HepG2 (cell line): ENCODE results near the gene PRM2. TPM values are rescaled to one million over a fixed set of nuclear protein-coding genes. Genes with fewer than 3 reads are reported as not detected.

Experiments
- FOXP1 ChIP-seq, 2 experiments: fragments of 450-650 bp in 1 of 2; IDR thresholded peaks; 2 replicates each; pipeline ENCODE4 v1.6.1; 2017 to 2018; ENCODE audit warnings: antibody characterized with exemption in 1 of 2
- GATAD2A ChIP-seq: IDR thresholded peaks from 2 replicates; pipeline ENCODE4 v1.6.1; 2016
- HNF4G ChIP-seq, 2 experiments: sonication (generic) in 1 of 2; formaldehyde crosslinking in 1 of 2; IDR thresholded peaks; 2 replicates each; pipeline versions ENCODE4 v1.4.0 to v1.6.1; 2011 to 2020; ENCODE audit warnings: borderline replicate concordance in 2 of 2, low read depth in 2 of 2, mild to moderate bottlenecking in 2 of 2, low read length in 1 of 2, missing genetic modification reagents in 1 of 2, moderate library complexity in 1 of 2
- ZBTB3 ChIP-seq: sonication (generic); formaldehyde crosslinking; IDR thresholded peaks from 2 replicates; pipeline ENCODE4 v1.4.0; 2020; ENCODE audit warnings: low read depth, mild to moderate bottlenecking, moderate library complexity, missing genetic modification reagents, borderline replicate concordance
- ZFX ChIP-seq: sonication (generic); formaldehyde crosslinking; IDR thresholded peaks from 2 replicates; pipeline ENCODE4 v1.4.0; 2020; ENCODE audit warnings: mild to moderate bottlenecking, low read depth, missing genetic modification reagents, moderate library complexity
- ZNF230 ChIP-seq: sonication (generic); formaldehyde crosslinking; IDR thresholded peaks from 2 replicates; pipeline ENCODE4 v1.4.0; 2020; ENCODE audit warnings: mild to moderate bottlenecking, missing genetic modification reagents
- ZNF367 ChIP-seq: sonication (generic); formaldehyde crosslinking; IDR thresholded peaks from 2 replicates; pipeline ENCODE4 v1.4.0; 2020; ENCODE audit warnings: missing genetic modification reagents, borderline replicate concordance
- ZNF512 ChIP-seq: sonication (generic); formaldehyde crosslinking; IDR thresholded peaks from 2 replicates; pipeline ENCODE4 v1.4.0; 2020; ENCODE audit warnings: mild to moderate bottlenecking, missing genetic modification reagents
- ZNF543 ChIP-seq: sonication (generic); formaldehyde crosslinking; IDR thresholded peaks from 2 replicates; pipeline ENCODE4 v1.4.0; 2020; ENCODE audit warnings: mild to moderate bottlenecking, missing genetic modification reagents
- ZNF549 ChIP-seq: sonication (generic); formaldehyde crosslinking; IDR thresholded peaks from 2 replicates; pipeline ENCODE4 v1.5.0; 2020; ENCODE audit warnings: missing genetic modification reagents
- ZNF557 ChIP-seq: sonication (generic); formaldehyde crosslinking; IDR thresholded peaks from 2 replicates; pipeline ENCODE4 v1.4.0; 2020; ENCODE audit warnings: missing genetic modification reagents
- polyA plus RNA-seq, 8 experiments: library from polyadenylated mRNA; depleted of rRNA in 3 of 8; stranded (reverse) in 7 of 8; unstranded in 1 of 8; fragments of >200 nt; fragmentation: Illumina TruSeq in 4 of 8; extraction: Trizol in 4 of 8; gene quantifications; 2 replicates each; pipeline versions ENCODE4 v1.2.1 to v1.2.3, GENCODE V29; 2011 to 2016; ENCODE audit warnings: low read depth in 4 of 8, missing spikeins in 1 of 8, mixed read lengths in 1 of 8; ENCODE audit not compliant: insufficient read depth in 1 of 8
- total RNA-seq, 5 experiments: library from RNA; depleted of rRNA; stranded (reverse); fragments of >200 nt; fragmentation: Illumina TruSeq; extraction: Trizol; gene quantifications; 2 replicates each; pipeline ENCODE4 v1.2.3, GENCODE V29; 2016; ENCODE audit warnings: low read depth in 1 of 5
- TF ChIP-seq, protein P1 (sequence below): sonication (generic); formaldehyde crosslinking; IDR thresholded peaks from 2 replicates; pipeline ENCODE4 v1.4.0; 2020; ENCODE audit warnings: mild to moderate bottlenecking, missing genetic modification reagents
- TF ChIP-seq, protein P2 (sequence below): sonication (generic); formaldehyde crosslinking; IDR thresholded peaks from 2 replicates; pipeline ENCODE4 v1.4.0; 2020; ENCODE audit warnings: missing genetic modification reagents
- TF ChIP-seq, protein P3 (sequence below): IDR thresholded peaks from 2 replicates; pipeline ENCODE4 v1.6.1; 2016

PRM2 gene
- total and polyA plus RNA-seq, 2 of the 13 experiments (the other 11 are each of a cell fraction or from before 2014, with no cell fraction given): 0.54 TPM; not detected in 1

DNA sequence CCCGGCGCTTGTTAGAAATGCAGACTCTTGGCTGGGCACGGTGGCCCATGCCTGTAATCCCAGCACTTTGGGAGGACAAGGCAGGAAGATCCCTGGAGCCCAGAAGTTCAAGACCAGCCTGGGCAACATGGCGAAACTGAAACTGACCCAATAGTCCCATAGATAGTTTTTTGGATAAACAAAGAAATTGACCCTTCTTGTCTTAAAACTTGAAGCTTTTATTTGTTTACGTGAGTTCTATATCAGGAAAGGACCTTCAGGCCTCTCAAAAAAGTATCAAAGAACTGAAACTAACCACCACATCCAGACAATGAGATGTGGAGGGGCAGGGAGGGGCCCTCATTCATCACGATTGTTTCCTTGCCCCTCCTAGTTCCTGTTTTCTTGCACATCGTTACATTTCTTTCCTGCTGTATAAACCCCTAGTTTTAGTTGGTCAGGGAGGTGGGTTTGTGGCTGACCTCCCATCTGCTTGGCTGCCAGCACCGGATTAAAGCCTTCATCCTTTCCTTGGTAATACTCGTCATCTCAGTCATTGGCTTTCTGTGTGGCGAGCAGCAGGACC is 34.8 kb upstream of the PRM2 start (continued):
- TF ChIP-seq, protein P1, sequence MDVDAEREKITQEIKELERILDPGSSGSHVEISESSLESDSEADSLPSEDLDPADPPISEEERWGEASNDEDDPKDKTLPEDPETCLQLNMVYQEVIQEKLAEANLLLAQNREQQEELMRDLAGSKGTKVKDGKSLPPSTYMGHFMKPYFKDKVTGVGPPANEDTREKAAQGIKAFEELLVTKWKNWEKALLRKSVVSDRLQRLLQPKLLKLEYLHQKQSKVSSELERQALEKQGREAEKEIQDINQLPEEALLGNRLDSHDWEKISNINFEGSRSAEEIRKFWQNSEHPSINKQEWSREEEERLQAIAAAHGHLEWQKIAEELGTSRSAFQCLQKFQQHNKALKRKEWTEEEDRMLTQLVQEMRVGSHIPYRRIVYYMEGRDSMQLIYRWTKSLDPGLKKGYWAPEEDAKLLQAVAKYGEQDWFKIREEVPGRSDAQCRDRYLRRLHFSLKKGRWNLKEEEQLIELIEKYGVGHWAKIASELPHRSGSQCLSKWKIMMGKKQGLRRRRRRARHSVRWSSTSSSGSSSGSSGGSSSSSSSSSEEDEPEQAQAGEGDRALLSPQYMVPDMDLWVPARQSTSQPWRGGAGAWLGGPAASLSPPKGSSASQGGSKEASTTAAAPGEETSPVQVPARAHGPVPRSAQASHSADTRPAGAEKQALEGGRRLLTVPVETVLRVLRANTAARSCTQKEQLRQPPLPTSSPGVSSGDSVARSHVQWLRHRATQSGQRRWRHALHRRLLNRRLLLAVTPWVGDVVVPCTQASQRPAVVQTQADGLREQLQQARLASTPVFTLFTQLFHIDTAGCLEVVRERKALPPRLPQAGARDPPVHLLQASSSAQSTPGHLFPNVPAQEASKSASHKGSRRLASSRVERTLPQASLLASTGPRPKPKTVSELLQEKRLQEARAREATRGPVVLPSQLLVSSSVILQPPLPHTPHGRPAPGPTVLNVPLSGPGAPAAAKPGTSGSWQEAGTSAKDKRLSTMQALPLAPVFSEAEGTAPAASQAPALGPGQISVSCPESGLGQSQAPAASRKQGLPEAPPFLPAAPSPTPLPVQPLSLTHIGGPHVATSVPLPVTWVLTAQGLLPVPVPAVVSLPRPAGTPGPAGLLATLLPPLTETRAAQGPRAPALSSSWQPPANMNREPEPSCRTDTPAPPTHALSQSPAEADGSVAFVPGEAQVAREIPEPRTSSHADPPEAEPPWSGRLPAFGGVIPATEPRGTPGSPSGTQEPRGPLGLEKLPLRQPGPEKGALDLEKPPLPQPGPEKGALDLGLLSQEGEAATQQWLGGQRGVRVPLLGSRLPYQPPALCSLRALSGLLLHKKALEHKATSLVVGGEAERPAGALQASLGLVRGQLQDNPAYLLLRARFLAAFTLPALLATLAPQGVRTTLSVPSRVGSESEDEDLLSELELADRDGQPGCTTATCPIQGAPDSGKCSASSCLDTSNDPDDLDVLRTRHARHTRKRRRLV (CRISPR knock-in tag): no peak
- TF ChIP-seq ZBTB3 (CRISPR knock-in tag): no peak
- TF ChIP-seq, protein P2, sequence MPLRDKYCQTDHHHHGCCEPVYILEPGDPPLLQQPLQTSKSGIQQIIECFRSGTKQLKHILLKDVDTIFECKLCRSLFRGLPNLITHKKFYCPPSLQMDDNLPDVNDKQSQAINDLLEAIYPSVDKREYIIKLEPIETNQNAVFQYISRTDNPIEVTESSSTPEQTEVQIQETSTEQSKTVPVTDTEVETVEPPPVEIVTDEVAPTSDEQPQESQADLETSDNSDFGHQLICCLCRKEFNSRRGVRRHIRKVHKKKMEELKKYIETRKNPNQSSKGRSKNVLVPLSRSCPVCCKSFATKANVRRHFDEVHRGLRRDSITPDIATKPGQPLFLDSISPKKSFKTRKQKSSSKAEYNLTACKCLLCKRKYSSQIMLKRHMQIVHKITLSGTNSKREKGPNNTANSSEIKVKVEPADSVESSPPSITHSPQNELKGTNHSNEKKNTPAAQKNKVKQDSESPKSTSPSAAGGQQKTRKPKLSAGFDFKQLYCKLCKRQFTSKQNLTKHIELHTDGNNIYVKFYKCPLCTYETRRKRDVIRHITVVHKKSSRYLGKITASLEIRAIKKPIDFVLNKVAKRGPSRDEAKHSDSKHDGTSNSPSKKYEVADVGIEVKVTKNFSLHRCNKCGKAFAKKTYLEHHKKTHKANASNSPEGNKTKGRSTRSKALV (CRISPR knock-in tag): no peak
- TF ChIP-seq, protein P3, sequence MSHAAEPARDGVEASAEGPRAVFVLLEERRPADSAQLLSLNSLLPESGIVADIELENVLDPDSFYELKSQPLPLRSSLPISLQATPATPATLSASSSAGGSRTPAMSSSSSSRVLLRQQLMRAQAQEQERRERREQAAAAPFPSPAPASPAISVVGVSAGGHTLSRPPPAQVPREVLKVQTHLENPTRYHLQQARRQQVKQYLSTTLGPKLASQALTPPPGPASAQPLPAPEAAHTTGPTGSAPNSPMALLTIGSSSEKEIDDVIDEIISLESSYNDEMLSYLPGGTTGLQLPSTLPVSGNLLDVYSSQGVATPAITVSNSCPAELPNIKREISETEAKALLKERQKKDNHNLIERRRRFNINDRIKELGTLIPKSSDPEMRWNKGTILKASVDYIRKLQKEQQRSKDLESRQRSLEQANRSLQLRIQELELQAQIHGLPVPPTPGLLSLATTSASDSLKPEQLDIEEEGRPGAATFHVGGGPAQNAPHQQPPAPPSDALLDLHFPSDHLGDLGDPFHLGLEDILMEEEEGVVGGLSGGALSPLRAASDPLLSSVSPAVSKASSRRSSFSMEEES (CRISPR knock-in tag): 0 out of 2 replicates have a peak, but pooled peaks have one; percentile 17
- no peak for TF ChIP-seq ZNF367 (CRISPR knock-in tag)
- TF ChIP-seq GATAD2A (CRISPR knock-in tag): 0 out of 2 replicates have a peak, but pooled peaks have one; percentile 20
- no peak for TF ChIP-seq FOXP1 (IDR thresholded peaks at IDR 0.05)
- no peak for TF ChIP-seq FOXP1 (CRISPR knock-in tag; IDR thresholded peaks at IDR 0.05)
- TF ChIP-seq ZNF230: 0 out of 2 replicates have a peak, but pooled peaks have one; percentile 10
- TF ChIP-seq ZNF543 (CRISPR knock-in tag): 0 out of 2 replicates have a peak, but pooled peaks have one; percentile 21
- TF ChIP-seq ZFX (CRISPR knock-in tag): 0 out of 2 replicates have a peak, but pooled peaks have one; percentile 6
- TF ChIP-seq ZNF549 (CRISPR knock-in tag): no peak
- TF ChIP-seq ZNF557: no peak
- TF ChIP-seq HNF4G (IDR thresholded peaks at IDR 0.05; ENCODE audit: borderline replicate concordance, low read depth, low read length): no peak
- TF ChIP-seq HNF4G (CRISPR knock-in tag; IDR thresholded peaks at IDR 0.05; ENCODE audit: borderline replicate concordance, low read depth): no peak
- no peak for TF ChIP-seq ZNF512
